Non-pigmented ciliary epithelial cell (primary cell): ENCODE data around the gene SBF2.
"Not testable (repeated sequence)": the region's sequence is repeated elsewhere in the genome, so short reads cannot be mapped to it uniquely, and the experiment has no call there.

Experiments
- DNase-seq: peaks from one replicate; pipeline ENCODE4 v3.0.0-alpha.2; 2010; ENCODE audit warnings: low read depth

SBF2 gene

GRCh38 chr11:10197091-10197490 lies 96.9 kb downstream of the SBF2 start:
- DNase-seq, result no peak

- DNase-seq, result no peak
These were observed 102.0 kb downstream of the SBF2 start for GRCh38 chr11:10192036-10192435.

DNA sequence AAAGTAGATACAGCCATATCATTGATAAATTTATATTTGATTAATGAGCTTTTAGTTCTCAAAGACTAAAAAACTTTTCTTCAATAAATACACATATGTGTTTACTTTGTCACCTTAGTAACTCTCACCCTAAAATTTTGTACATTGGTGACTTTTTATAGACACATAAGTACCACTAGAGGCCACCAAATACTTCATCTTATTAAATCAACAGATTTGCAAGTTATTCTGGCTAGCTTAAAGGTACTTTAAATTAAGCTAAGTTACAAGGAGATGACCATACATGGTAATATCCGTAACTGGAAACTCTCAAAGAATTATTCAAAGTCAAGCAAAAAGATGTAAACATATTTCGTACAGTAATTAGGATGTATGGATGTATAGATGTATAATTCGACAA lies 112.2 kb downstream of the SBF2 start:
- peak; percentile 11 for DNase-seq

DNA sequence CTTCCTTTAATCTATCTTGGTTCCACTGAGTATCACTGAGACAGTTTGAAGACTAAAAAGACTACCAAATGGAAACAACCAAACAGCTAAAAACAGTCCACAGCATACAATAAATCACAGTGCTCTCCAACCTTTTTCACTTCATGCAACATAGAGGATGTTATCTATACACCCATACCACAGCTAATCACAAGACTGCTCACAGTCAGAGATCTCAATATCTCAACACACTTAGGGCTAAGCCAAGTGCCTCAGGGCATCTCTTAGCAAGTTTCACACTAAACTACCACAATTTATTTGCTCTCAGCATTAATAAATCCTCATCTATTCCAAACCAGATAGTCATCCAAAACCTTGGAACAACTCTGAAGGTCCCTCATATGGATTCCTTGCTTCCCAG lies 129.4 kb downstream of the SBF2 start:
- DNase-seq, result no peak

- DNase-seq, result no peak
These were observed 131.8 kb downstream of the SBF2 start for GRCh38 chr11:10162222-10162621.

DNA sequence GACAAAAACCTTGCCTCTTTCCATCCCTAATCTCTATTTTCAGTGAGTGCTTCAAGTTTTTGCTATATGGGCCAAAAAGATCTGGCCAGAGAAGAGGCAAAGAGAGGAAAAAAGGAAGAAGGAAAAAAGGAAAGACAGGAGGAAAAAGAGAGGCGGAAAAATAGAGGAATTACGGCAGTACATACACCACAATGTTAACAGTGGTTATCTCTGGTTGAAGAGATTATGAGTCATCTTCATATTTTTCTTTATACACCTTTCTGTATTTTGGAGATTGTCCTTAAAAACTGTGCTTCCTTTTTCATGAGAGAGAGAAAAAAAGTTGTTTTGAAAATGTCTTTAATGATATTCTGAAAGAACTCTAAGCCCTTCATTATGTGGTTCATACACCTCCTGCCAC lies 133.7 kb downstream of the SBF2 start:
- DNase-seq, result no peak

DNA sequence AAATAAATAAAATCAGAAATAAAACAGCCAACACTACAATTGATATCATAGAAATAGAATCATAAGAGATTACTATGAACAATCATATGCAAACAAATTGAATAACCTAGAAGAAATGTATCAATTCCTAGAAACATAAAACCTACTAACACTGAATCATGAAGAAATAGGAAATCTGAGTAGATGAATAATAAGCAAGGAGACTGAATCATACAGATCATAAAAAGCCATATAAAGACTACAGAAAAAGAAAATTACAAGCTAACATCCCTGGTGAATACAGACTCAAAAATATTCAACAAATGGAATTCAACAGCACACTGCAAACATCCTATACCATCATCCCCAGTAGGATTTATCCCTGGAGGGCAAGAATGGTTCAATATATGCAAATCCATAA lies 135.6 kb downstream of the SBF2 start:
- DNase-seq, result no peak

GRCh38 chr11:10155793-10156490 lies 138.1 kb downstream of the SBF2 start:
- no peak for DNase-seq

DNA sequence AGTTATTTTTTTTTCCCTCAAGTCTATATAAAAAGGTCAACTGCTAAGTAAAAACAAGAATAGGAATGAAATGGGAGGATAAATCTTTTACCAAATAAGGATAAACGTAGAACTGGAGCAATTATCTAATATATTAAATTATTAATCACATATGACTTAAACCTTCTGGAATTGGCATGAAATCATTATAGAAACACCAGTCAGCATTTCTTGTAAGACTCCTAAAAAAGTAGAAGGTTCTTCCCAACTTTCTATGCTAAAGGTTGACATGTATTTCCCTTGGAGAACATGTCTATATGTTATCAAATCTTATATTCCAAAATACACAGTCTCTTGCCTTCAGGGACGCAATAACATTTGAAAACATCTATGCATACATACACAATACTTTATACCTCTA lies 143.2 kb downstream of the SBF2 start:
- no peak for DNase-seq

DNA sequence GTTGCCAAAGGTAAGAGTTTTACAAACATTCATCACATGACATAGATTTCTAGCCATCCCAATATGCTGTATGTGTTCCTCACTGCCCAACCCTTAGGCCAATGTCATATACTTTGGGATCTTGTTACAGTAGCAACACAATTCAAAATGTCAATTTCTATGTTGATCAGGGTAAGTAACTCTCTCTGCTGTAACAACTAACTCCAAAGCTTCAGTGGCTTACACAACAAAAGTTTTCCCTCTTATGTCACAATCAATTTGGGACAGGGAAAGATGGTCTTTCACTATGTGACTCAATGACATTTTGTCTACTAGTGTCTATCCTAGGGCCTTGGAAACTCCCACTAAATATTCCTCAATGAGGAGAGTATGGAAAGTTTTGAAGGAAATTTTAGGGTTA lies 144.5 kb downstream of the SBF2 start:
- DNase-seq, result no peak

DNA sequence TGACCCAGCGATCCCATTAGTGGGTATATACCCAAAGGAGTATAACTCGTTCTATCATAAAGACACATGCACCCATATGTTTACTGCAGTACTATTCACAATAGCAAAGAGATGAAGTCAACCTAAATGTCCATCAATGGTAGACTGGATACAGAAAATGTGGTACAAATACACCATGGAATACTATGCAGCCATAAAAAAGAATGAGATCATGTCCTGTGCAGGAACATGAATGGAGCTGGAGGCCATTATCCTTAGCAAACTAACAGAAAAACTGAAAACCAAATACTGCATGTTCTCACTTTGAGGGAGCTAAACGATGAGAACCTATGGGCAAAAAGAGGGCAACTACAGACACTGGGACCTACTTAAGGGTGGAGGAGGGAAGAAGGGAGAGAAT lies 146.8 kb downstream of the SBF2 start:
- DNase-seq, result no peak

DNA sequence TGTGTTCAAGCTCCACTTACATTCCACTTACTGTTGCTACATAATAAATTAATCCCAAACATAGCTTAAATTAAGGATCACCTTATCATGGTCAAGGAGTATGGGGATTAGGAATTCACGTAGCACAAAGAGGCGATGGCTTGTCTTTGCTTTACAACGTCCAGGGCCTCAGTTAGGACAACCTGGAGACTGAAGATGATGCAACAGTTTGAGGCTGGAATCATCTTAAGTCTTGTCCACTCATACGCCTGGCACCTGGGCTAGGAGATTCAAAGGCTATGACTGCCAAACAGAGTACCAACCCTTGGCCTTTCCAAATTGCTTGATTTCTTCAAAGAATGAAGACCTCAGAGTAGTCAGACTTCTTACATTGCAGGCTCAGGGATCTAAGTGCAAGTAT lies 149.1 kb downstream of the SBF2 start:
- DNase-seq, result no peak

DNA sequence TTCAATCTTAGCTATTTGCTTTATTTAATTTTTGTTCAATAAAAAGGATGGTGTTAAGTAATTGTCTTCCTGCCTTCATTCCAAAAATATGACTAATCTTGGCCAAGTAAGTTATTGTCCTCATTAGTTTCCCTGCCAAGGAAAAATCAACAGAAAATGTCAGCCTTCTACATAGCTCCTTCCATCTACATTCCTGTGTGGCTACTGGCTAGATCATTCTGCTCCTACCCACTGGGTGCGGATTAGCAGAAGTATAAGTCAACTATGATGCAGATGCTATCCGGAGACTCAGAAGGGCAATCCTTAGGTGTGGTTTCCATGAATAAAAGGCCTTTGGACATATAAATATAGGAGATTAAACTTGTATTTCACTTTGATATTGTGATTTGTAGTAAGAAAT lies 154.4 kb downstream of the SBF2 start:
- DNase-seq, result peak; percentile 78

DNA sequence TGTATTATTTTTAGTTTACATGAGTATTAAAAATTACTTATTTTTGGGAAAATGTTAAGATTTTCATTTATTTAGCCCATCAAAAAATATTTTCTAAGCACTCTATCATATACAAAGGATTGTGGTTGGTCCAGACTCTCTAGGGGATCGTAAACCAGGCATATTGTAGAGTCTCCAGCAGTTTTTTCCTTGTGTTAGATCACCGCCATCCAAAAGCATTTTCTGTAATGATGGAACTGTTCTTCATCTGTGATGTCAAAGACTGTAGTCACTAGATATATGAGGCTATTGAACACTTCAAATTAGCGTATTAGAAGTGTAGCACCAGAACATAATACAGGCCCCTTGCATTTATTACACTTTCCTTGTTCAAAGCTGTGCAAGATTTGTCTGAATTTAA lies 154.9 kb downstream of the SBF2 start:
- no peak for DNase-seq

DNA sequence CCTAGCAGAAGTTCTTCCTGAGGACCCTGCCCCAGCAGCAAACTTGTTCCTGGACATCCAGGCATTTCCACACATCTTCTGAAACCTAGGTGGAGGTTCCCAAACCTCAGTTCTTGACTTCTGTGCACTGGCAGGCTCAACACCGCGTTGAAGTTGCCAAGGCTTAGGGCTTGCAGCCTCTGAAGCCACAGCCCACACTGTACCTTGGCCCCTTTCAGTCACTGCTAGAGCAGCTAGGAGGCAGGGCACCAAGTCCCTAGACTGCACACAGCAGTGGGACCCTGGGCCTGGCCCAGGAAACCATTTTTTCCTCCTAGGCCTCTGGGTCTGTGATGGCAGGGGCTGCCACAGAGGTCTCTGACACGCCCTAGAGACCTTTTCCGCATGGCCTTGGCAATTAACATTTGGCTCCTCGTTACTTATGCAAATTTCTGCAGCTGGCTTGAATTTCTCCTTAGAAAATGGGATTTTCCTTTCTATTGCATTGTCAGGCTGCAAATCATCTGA lies 159.0 kb downstream of the SBF2 start:
- no peak for DNase-seq

- DNase-seq, result not testable (repeated sequence)
These were observed 159.8 kb downstream of the SBF2 start for GRCh38 chr11:10134226-10134625.

DNA sequence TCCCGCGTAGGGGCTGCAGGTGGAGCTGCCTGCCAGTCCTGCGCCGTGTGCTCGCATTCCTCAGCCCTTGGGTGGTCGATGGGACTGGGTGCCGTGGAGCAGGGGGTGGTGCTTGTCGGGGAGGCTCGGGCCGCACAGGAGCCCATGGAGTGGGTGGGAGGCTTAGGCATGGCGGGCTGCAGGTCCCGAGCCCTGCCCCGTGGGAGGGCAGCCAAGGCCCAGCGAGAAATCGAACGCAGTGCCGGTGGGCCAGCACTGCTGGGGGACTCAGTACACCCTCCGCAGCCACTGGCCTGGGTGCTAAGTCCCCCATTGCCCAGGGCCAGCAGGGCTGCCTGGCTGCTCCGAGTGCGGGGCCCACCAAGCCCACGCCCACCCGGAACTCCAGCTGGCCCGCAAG lies 160.8 kb downstream of the SBF2 start:
- DNase-seq, result not testable (repeated sequence)

- no peak for DNase-seq
These were observed 163.1 kb downstream of the SBF2 start for GRCh38 chr11:10130875-10131274.

- not testable (repeated sequence) for DNase-seq
These were observed 164.8 kb downstream of the SBF2 start for GRCh38 chr11:10129184-10129583.

DNA sequence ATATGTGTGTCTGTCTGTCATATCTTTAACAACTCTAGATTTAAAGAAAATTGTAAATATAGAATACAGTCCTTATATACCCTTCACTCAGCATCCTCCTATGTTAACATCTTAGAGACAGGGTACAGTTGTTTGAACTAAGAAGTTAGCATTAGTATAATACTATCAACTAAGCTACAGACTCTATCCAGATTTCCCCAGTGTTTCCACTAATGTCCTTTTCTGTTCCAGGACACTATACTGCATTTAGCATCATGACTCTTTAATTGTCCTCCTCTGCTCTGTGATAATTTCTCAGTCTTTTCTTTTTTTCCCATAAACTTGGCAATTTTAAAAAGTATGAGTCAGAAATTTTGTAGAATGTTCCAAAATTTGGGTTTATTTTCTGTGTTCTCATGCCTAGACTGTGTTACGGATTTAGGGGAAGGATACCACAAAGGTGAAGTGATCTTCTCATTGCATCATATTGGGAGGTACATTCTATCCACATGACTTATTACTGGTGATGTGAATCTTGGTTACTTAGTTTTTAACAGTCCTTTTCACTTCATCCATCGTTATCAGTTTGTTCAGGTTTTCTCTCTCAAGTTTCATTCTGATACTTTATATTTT lies 168.4 kb downstream of the SBF2 start:
- no peak for DNase-seq

DNA sequence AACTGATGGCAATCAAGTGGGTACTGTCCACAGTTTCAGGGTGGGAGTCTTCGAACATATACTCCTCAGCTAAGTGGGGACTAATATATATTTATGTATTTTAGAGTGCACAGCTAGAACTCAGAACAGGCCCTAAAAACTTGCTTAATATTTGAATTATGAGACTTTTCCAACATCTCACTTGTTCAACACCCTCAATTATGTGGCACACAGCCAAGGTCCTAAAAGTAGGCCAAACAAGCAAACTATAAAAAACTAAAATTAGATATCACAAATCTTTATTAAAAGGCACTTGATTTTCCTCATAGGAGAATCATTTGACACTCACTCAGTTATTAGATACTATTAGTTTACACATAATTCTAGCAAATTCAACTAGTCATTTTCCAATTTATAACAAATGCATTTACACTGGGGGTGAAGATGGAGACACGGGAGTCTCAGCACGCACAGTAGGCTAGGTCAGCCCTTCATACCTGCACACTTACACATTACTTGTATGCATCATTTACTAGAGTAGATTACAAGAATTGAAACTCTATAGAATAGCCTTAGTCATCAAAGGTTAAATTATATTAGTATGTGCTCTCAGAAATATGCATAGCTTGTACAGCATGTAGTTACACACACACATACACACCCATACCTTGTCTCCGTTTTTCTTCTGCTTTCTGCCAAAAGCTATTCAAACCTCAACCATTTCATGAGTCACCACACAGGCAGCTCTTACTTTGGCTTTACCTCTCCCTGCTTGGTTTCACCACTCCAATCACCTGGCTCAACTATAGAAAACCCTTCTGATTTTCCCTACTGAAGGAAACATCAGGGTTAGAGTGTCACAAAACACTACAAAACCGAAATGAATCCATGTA lies 171.5 kb downstream of the SBF2 start:
- DNase-seq, result peak; percentile 34

DNA sequence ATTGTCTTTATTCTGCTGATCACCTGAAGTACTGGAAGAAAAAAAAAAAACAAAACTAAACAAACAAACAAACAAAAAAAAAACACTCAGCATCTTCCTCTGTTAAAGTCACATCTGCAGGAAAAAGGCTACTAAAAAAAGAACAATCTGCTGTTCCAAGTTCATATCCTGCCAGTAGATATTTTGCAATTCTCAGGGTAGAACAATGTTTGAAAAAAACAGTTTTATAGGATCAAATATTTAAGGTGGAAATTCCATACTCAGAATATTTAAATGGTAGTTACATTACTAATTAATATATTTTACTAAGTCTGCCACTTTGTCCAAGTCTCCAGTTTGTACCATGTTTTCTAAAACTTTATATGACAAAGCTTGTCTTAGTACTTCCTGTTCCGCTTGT lies 175.2 kb downstream of the SBF2 start:
- DNase-seq, result no peak
